Large intestine (tissue), 3 donors: ENCODE measurements around the gene LRMDA. TPM values are rescaled to one million over a fixed set of nuclear protein-coding genes. Genes with fewer than 3 reads are reported as not detected.

Source experiments
- DNase-seq, 2 donors: peaks; one replicate each; pipeline versions ENCODE4 v3.0.0 to v3.0.0-alpha.2; 2013
- H3K27ac ChIP-seq: one replicate; pipeline ENCODE4 v1.5.1; 2013; ENCODE audit warnings: low read length
- H3K27me3 ChIP-seq: 2 replicates; pipeline ENCODE4 v1.6.1; 2013; ENCODE audit warnings: low read length; ENCODE audit not compliant: control insufficient read depth, insufficient read depth
- H3K36me3 ChIP-seq: 2 replicates; pipeline ENCODE4 v1.6.1; 2013; ENCODE audit warnings: low read length; ENCODE audit not compliant: control insufficient read depth, insufficient read depth
- H3K4me1 ChIP-seq: one replicate; pipeline ENCODE4 v1.6.1; 2013; ENCODE audit warnings: low read length; ENCODE audit not compliant: control insufficient read depth, insufficient read depth
- H3K4me3 ChIP-seq: one replicate; pipeline ENCODE4 v1.5.1; 2013; ENCODE audit warnings: low read length
- H3K9me3 ChIP-seq: one replicate; pipeline ENCODE4 v1.6.1; 2013; ENCODE audit warnings: mild to moderate bottlenecking, low read depth, low read length, moderate library complexity; ENCODE audit not compliant: control insufficient read depth
- WGBS: methylation state at CpG from one replicate; pipeline ENCODE4 v1.1.5; 2013; ENCODE audit warnings: low lambda C conversion rate; ENCODE audit not compliant: insufficient coverage; 5-methylcytosine and 5-hydroxymethylcytosine counted together
- polyA plus RNA-seq: library from polyadenylated mRNA; unstranded; fragments of 120-200 nt; gene quantifications from one replicate; pipeline ENCODE4 v1.2.1, GENCODE V29; 2013

LRMDA gene
- polyA plus RNA-seq, 1 donor = 5.3 TPM

DNA sequence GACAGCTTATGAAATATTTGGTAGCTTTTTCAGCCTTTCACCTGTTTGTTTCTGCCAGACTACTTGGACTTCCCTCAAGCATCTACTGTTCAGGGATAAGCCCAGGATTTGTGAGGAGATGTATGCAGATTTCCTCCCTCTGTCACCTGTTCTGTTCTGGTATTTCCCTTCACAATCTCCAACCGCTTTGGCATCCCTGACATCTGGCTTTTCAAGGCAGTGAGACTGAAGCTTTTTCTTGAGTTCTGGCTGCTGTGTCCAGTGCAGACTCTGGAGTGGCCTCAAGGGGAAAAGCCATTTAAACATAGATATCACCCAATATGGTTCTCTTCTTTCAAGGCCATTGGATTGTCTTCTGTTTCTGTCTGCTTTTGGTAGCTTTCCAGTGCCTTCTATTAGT, 369.7 kb downstream of the LRMDA start:
- Histone ChIP-seq H3K36me3 (no peaks in the 10 kb centered on the region), H3K4me3 (no peak overlapping the region), H3K4me1 (peaks cover 23% of the 10 kb centered on the region), H3K27me3 (no peaks in the 10 kb centered on the region), H3K27ac (peak overlapping the region; percentile 90), H3K9me3 (peaks cover 10% of the 10 kb centered on the region)
- no CpG with 5 or more reads among the region's 1 CpG for WGBS
- no peak for DNase-seq

DNA sequence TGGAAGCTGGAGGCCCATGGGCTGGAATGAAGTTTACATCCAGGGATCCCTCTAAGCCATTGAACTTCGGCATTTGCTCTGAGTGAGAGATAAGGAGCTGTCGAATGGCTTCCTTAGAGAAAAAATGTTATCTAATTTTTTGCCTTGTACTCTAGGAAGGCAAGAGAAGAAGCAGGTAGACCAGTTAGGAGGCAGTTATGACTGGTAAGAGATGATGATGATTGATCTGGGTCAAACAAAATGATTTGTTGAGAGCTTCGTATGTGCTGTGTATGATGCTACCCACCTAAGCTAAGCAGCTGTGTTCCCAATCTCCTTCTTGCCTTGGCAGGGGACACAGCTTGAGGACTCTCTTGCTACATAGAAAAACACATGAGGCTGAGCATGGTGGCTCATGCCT, 370.2 kb downstream of the LRMDA start:
- no peak overlapping the region for H3K4me3 ChIP-seq
- H3K36me3 ChIP-seq = no peaks in the 10 kb centered on the region
- peak overlapping the region; percentile 90 for H3K27ac ChIP-seq
- whole genome bisulfite sequencing = no CpG with 5 or more reads among the region's 3 CpGs
- H3K9me3 ChIP-seq = peaks cover 6% of the 10 kb centered on the region
- peak in 1 of 2 donors; percentile 85 for DNase-seq
- no peaks in the 10 kb centered on the region for H3K27me3 ChIP-seq
- H3K4me1 ChIP-seq = peaks cover 24% of the 10 kb centered on the region

DNA sequence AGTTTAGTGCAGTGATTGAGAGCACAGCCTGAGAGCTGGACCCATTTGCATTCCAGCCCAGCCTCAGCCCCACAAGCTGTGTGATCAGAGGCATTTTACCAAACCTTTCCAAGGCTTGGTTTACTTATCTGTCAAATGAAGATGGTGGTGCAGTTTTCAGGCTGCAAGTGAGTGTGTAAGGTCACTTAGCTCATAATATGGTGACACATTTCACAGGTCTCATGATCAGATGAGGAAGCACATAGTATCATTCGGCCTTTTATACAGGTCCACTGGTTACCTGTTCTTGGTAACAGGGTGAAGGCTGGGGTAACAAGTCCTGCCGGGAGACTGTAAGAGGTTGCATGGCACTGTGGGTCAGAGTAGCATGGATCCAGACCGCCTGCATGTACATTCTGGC, 371.7 kb downstream of the LRMDA start:
- Histone ChIP-seq H3K4me1 (peaks cover 30% of the 10 kb centered on the region), H3K27me3 (no peaks in the 10 kb centered on the region), H3K9me3 (peaks cover 2% of the 10 kb centered on the region), H3K36me3 (no peaks in the 10 kb centered on the region), H3K4me3 (no peak overlapping the region), H3K27ac (no peak overlapping the region)
- WGBS = no CpG with 5 or more reads among the region's 3 CpGs
- peak; percentile 48 to 71 for DNase-seq

DNA sequence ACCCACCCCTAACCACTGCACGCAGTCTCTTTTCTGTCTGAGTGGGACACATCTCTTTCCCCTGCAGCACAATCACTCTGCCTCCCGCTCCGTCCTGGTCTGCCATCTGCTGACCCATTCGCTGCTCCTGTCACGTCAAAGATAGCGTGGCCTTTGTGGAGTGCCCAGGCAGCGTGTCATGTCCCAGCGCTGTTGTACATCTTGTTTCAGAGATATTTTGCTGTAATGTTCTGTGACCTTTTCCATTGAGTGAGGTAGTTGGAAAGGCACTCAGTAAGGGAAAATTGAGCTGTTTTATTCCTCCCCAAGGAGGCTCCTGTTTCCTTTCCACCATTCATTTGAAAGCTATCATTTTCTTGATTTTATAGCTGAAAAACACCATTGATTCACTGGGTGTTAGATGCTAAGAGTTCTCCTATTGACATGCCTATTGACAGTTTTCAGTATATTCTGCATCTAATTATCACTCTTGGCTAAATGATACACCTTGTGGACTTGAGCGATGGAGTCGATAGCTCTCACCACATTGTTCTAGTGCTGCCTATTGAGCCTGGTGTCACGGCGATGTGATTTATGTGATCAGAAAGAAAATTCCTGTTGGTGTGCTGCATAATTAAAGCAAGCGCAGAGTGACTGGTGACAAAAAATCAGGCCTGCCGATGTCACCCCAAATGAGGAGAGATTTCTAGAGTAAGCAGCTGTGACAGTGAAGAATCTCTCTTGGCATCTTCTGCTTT, 372.6 kb downstream of the LRMDA start:
- H3K27ac ChIP-seq = no peak overlapping the region
- no peak for DNase-seq
- H3K36me3 ChIP-seq = no peaks in the 10 kb centered on the region
- peaks cover 30% of the 10 kb centered on the region for H3K4me1 ChIP-seq
- no peaks in the 10 kb centered on the region for H3K27me3 ChIP-seq
- no CpG with 5 or more reads among the region's 14 CpGs for WGBS
- no peak overlapping the region for H3K4me3 ChIP-seq
- H3K9me3 ChIP-seq = peaks cover 2% of the 10 kb centered on the region

DNA sequence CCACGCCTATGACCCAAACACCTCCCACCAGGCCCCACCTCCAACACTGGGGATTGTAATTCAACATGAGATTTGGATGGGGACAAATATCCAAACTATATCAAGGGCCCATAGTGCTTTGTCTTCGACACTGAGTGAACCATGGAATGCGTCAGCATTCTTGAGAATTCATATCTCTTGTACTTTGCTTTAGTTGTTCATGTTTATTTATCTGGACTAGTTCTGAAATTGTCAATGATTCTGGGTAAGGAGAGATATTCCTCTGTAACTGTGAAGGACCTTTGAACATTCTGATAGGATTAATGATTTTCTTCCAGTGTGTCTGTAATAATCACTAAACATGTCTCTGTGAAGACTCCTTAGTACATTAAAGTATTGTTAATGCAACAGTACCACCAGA, 374.8 kb downstream of the LRMDA start:
- peak overlapping the region; percentile 66 for H3K27ac ChIP-seq
- H3K9me3 ChIP-seq = peaks cover 2% of the 10 kb centered on the region
- H3K36me3 ChIP-seq = no peaks in the 10 kb centered on the region
- H3K4me1 ChIP-seq = peaks cover 27% of the 10 kb centered on the region
- no peaks in the 10 kb centered on the region for H3K27me3 ChIP-seq
- no CpG with 5 or more reads among the region's 3 CpGs for whole genome bisulfite sequencing
- DNase-seq = peak; percentile 54 to 79
- no peak overlapping the region for H3K4me3 ChIP-seq

DNA sequence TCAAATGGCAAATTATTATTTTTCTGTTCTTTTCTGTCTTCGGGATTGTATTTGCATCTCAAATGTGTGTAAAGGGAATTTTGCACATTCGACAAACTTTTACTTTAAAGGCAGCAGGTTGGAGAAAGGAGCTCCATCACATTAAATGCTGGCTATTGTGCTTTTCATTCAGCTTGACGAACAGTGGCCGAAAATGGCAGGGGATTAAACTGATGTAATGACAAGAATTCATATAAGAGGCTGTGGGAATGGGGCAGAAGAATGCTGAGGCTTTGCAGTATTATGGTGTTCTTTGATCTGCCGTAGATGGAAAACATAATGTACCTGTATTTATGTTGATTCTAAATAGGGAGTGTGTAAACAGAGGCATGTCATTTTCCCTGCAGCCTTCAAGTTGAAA, 376.0 kb downstream of the LRMDA start:
- DNase-seq = no peak
- no peaks in the 10 kb centered on the region for H3K36me3 ChIP-seq
- H3K9me3 ChIP-seq = peaks cover 2% of the 10 kb centered on the region
- H3K4me3 ChIP-seq = no peak overlapping the region
- peaks cover 19% of the 10 kb centered on the region for H3K4me1 ChIP-seq
- WGBS = 100% methylated on average over 2 of the region's 5 CpGs
- H3K27me3 ChIP-seq = no peaks in the 10 kb centered on the region
- H3K27ac ChIP-seq = no peak overlapping the region

DNA sequence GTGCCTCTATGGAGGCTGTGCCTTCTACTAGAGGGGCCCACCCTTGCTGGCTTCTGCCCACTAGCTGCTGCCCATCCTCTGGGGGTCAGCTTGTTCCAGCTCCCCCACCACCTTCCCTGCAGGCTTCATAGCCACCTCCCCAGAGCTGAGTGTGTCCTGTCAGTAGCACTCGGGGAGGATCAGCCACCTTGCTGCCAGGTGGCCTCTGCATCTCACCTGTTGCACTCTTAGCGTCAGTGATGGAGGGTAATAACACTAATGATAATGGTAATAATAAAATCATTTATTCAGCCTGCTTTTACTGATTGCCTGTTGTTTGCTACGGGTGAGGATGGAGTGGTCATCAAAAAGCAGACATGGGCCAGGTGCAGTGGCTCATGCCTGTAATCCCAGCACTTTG, 377.6 kb downstream of the LRMDA start:
- Histone ChIP-seq H3K4me1 (peaks cover 8% of the 10 kb centered on the region), H3K4me3 (no peak overlapping the region), H3K27me3 (no peaks in the 10 kb centered on the region), H3K27ac (no peak overlapping the region), H3K36me3 (no peaks in the 10 kb centered on the region), H3K9me3 (peaks cover 2% of the 10 kb centered on the region)
- no CpG with 5 or more reads among the region's 3 CpGs for WGBS
- no peak for DNase-seq

DNA sequence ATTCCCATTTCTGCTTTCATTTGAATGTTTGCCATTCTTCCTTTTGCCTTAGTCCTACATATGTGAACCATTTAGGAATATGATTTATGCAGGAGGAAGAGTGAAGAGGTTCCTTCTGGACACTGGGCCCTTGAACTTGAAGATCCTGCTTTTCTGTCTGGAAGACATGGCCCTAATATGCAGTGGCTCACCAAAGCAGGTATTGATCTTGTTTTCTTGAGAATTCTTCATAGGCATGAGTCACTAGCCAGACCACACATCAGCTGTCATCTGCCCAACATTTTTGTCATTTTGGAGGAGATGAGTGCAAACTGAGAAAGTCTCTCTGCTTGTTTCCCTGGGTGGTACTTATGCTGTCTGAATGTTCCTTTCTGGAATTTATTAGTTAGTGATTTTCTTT, 382.6 kb downstream of the LRMDA start:
- no peak for DNase-seq
- Histone ChIP-seq H3K27ac (no peak overlapping the region), H3K4me3 (no peak overlapping the region), H3K36me3 (no peaks in the 10 kb centered on the region), H3K9me3 (no peaks in the 10 kb centered on the region), H3K4me1 (no peaks in the 10 kb centered on the region), H3K27me3 (no peaks in the 10 kb centered on the region)

- no peak for DNase-seq
- H3K4me1 ChIP-seq = no peaks in the 10 kb centered on the region
- H3K27me3 ChIP-seq = no peaks in the 10 kb centered on the region
- H3K36me3 ChIP-seq = no peaks in the 10 kb centered on the region
- H3K4me3 ChIP-seq = no peak overlapping the region
- H3K27ac ChIP-seq = no peak overlapping the region
- no peaks in the 10 kb centered on the region for H3K9me3 ChIP-seq
Observed at GRCh38 chr10:75815066-75815465, 383.6 kb downstream of the LRMDA start.

DNA sequence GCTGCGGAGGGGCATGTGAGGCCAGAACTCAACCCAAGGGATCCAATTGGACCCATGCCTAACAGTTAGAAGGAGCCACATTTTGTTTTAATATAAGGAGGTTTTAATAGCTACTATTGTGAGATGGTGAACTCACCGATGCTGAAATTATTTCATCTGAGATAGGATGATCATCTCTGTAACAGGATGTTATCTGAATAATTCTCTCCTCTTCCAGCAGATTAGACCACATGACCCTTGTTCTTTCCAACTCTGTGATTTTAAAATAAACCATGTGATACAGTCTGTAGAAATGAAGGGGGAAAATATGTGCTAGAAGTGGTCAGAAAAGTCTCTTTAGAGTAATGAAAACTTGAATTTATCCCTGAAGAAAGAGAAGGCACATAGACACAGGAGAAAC, 385.8 kb downstream of the LRMDA start:
- no peaks in the 10 kb centered on the region for H3K36me3 ChIP-seq
- WGBS = no CpG with 5 or more reads among the region's 2 CpGs
- no peaks in the 10 kb centered on the region for H3K4me1 ChIP-seq
- no peaks in the 10 kb centered on the region for H3K9me3 ChIP-seq
- no peaks in the 10 kb centered on the region for H3K27me3 ChIP-seq
- H3K4me3 ChIP-seq = no peak overlapping the region
- no peak for DNase-seq
- no peak overlapping the region for H3K27ac ChIP-seq

DNA sequence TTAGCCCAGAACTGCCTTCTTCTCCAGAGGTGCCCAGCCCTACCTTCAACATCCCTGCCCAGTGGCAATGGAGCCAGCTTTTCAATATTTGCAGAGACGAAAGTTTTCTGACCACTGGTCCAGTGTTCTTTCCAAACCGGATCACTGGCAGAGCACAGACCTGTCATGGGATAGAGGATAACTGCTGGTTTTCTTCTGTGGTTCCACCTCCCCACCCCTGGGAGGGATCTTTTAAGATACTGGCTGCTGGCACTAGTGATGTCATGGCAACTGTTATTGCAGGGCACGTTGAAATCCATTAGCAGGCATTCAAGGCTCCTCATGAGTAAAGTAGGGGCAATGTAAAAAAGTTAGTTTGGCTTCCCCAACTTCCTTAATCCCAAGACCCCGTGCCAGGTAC, 387.1 kb downstream of the LRMDA start:
- Histone ChIP-seq H3K9me3 (no peaks in the 10 kb centered on the region), H3K4me1 (no peaks in the 10 kb centered on the region), H3K27ac (no peak overlapping the region), H3K36me3 (no peaks in the 10 kb centered on the region), H3K27me3 (no peaks in the 10 kb centered on the region), H3K4me3 (no peak overlapping the region)
- no peak for DNase-seq
- WGBS = 14% methylated on average over 1 of the region's 4 CpGs
